Measurements from ENCODE around the gene ATP6V0E1.

The ATP6V0E1 gene

DNA sequence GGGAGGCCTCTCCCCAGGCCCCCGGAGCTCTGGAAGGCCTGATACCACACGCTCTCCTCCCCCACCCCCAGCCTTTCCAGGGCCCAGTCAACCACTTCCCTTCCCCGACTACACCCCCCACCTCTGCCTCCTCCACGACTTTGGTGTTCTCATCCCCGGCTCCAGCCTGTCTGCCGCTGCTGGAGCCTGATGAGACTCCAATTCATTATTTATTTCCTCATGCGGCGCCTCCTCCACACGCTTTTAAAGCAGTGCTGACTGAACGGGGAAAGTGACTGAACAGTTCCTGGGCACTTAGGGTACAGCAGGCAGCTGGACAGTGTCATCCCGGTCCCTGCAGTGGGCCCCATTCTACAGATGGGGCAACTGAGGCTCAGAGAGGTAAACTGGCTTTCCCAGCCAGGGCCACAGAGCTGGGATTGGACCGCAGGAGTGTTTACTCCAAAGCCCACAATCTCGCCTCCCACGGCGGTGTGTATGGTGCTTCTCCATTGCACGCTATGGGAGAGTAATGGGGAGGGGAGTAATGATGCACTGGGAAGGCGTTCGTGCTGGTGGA lies 40.2 kb upstream of the ATP6V0E1 start:
- Histone ChIP-seq H2AFZ (ENCODE audit: low read depth, low read length) (no peak overlapping the region), H3K79me2 (ENCODE audit: low read length) (no peaks in the 10 kb centered on the region), H3K4me1 (ENCODE audit: low read length) (no peaks in the 10 kb centered on the region), H3K9ac (ENCODE audit: low read length) (no peak overlapping the region), H3K4me3 (ENCODE audit: low read length) (no peak overlapping the region), H3K27me3 (ENCODE audit: low read depth, low read length) (no peaks in the 10 kb centered on the region), H3K4me2 (ENCODE audit: low read length) (no peak overlapping the region), H3K27ac (ENCODE audit: low read length) (no peak overlapping the region), H4K20me1 (ENCODE audit: insufficient read depth, low read length) (no peaks in the 10 kb centered on the region), H3K9me3 (ENCODE audit: insufficient read depth, low read length) (no peaks in the 10 kb centered on the region), H3K36me3 (replicated peaks; ENCODE audit: low read depth, low read length) (no peaks in the 10 kb centered on the region)
- TF ChIP-seq, protein P1, sequence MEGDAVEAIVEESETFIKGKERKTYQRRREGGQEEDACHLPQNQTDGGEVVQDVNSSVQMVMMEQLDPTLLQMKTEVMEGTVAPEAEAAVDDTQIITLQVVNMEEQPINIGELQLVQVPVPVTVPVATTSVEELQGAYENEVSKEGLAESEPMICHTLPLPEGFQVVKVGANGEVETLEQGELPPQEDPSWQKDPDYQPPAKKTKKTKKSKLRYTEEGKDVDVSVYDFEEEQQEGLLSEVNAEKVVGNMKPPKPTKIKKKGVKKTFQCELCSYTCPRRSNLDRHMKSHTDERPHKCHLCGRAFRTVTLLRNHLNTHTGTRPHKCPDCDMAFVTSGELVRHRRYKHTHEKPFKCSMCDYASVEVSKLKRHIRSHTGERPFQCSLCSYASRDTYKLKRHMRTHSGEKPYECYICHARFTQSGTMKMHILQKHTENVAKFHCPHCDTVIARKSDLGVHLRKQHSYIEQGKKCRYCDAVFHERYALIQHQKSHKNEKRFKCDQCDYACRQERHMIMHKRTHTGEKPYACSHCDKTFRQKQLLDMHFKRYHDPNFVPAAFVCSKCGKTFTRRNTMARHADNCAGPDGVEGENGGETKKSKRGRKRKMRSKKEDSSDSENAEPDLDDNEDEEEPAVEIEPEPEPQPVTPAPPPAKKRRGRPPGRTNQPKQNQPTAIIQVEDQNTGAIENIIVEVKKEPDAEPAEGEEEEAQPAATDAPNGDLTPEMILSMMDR (IDR thresholded peaks at IDR 0.05; ENCODE audit: low read depth, low read length), result no peak
- TF ChIP-seq EZH2phosphoT487 (IDR thresholded peaks at IDR 0.05; ENCODE audit: low read depth), result no peak

DNA sequence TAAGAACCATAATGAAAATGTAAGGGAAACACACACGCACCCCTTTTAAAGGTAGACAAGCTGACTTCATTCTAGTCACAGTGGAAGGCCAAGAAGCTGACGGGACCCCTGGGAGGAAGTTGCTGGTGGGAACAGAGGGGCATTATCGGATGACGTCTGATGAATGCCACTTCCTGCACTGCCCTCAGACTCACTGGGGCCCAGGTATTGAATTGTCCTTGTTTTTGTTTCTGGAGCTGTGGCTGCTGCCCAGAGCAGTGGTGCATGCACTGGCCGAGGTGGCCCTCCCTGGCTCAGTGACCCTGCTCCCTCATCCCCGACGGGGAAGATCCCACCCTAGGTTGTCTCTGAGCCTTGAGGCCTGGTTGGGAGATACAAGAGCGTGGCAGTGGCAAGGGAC lies 39.7 kb upstream of the ATP6V0E1 start:
- Histone ChIP-seq H3K9me3 (ENCODE audit: insufficient read depth, low read length) (no peaks in the 10 kb centered on the region), H3K36me3 (replicated peaks; ENCODE audit: low read depth, low read length) (no peaks in the 10 kb centered on the region), H3K27me3 (ENCODE audit: low read depth, low read length) (no peaks in the 10 kb centered on the region), H3K4me2 (ENCODE audit: low read length) (no peak overlapping the region), H3K4me3 (ENCODE audit: low read length) (no peak overlapping the region), H2AFZ (ENCODE audit: low read depth, low read length) (no peak overlapping the region), H3K79me2 (ENCODE audit: low read length) (no peaks in the 10 kb centered on the region), H4K20me1 (ENCODE audit: insufficient read depth, low read length) (no peaks in the 10 kb centered on the region), H3K4me1 (ENCODE audit: low read length) (no peaks in the 10 kb centered on the region), H3K9ac (ENCODE audit: low read length) (no peak overlapping the region), H3K27ac (ENCODE audit: low read length) (no peak overlapping the region)
- TF ChIP-seq EZH2phosphoT487 (IDR thresholded peaks at IDR 0.05; ENCODE audit: low read depth), result no peak
- TF ChIP-seq, protein P1 (IDR thresholded peaks at IDR 0.05; ENCODE audit: low read depth, low read length), result no peak

DNA sequence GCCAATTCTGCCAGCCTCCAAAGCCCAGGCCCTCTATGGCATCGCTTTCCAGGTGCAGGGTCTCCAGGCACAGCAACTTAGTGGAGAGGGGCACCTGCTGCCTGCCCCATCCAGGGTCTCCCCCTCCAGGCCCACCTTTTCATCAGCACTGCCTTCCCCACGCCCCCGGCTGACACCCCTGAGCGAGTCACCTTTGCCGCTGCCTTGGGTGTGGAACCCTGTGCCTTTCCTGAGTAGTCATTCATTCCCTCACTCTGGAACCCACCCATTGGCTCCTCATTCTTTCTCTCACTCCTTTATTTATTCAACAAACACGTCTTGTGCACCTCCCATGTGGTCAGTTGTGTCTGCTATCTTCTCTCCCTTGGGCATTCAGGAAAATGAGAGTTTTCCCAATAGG lies 38.8 kb upstream of the ATP6V0E1 start:
- Histone ChIP-seq H3K27ac (ENCODE audit: low read length) (no peak overlapping the region), H3K36me3 (replicated peaks; ENCODE audit: low read depth, low read length) (no peaks in the 10 kb centered on the region)
- TF ChIP-seq, protein P1 (IDR thresholded peaks at IDR 0.05; ENCODE audit: low read depth, low read length), result no peak

DNA sequence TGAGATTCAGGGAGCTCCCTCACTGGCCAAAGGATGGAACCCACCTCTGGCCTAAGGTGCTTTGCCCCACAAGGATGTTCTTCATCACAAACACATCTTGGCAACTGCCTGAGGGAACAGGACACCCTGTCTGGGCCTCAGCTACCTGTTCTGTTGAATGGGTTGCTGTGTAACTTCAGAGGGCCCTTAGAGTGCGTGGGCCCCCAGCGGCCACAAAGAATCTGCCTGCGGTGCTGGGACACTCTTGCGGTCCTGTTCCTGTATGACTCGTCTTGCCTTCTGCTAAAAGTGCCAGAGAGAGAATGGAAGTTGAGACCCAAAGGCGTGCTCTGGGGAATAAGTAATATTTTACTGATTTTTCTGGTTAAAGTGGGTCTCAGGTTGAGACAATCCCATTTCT lies 38.4 kb upstream of the ATP6V0E1 start:
- H3K36me3 ChIP-seq (replicated peaks; ENCODE audit: low read depth, low read length), result no peaks in the 10 kb centered on the region
- H3K9ac ChIP-seq (ENCODE audit: low read length), result no peak overlapping the region
- H3K4me2 ChIP-seq (ENCODE audit: low read length), result no peak overlapping the region
- no peak overlapping the region for H3K4me3 ChIP-seq (ENCODE audit: low read length)
- no peaks in the 10 kb centered on the region for H4K20me1 ChIP-seq (ENCODE audit: insufficient read depth, low read length)
- no peak overlapping the region for H2AFZ ChIP-seq (ENCODE audit: low read depth, low read length)
- no peaks in the 10 kb centered on the region for H3K79me2 ChIP-seq (ENCODE audit: low read length)
- TF ChIP-seq, protein P1 (IDR thresholded peaks at IDR 0.05; ENCODE audit: low read depth, low read length), result no peak
- TF ChIP-seq EZH2phosphoT487 (IDR thresholded peaks at IDR 0.05; ENCODE audit: low read depth), result no peak
- no peak overlapping the region for H3K27ac ChIP-seq (ENCODE audit: low read length)
- no peaks in the 10 kb centered on the region for H3K27me3 ChIP-seq (ENCODE audit: low read depth, low read length)
- no peaks in the 10 kb centered on the region for H3K9me3 ChIP-seq (ENCODE audit: insufficient read depth, low read length)
- no peaks in the 10 kb centered on the region for H3K4me1 ChIP-seq (ENCODE audit: low read length)

More for the DNA sequence above, 38.8 kb upstream of the ATP6V0E1 start:
- no peak overlapping the region for H2AFZ ChIP-seq (ENCODE audit: low read depth, low read length)
- no peak overlapping the region for H3K9ac ChIP-seq (ENCODE audit: low read length)
- no peaks in the 10 kb centered on the region for H3K79me2 ChIP-seq (ENCODE audit: low read length)
- no peaks in the 10 kb centered on the region for H3K9me3 ChIP-seq (ENCODE audit: insufficient read depth, low read length)
- H3K27me3 ChIP-seq (ENCODE audit: low read depth, low read length), result no peaks in the 10 kb centered on the region
- H4K20me1 ChIP-seq (ENCODE audit: insufficient read depth, low read length), result no peaks in the 10 kb centered on the region
- no peak overlapping the region for H3K4me2 ChIP-seq (ENCODE audit: low read length)
- H3K4me3 ChIP-seq (ENCODE audit: low read length), result no peak overlapping the region
- no peaks in the 10 kb centered on the region for H3K4me1 ChIP-seq (ENCODE audit: low read length)

Data from OCI-LY3 (cell line).